Renal cortex interstitium (tissue), 11 donors: ENCODE results near the gene RIC8B. TPM values are rescaled to one million over a fixed set of nuclear protein-coding genes. Genes with fewer than 3 reads are reported as not detected.

Experiments
- DNase-seq, 11 donors: peaks; one replicate each; pipeline ENCODE4 v3.0.0-alpha.2; 2013; ENCODE audit warnings: low read depth in 9 of 11, low spot score in 4 of 11; ENCODE audit errors: extremely low read depth in 1 of 11
- polyA plus RNA-seq, 3 donors: library from polyadenylated mRNA; unstranded; fragments of 120-200 nt; gene quantifications; one replicate each; pipeline ENCODE4 v1.2.1, GENCODE V29; 2013; ENCODE audit not compliant: insufficient read length in 3 of 3

The RIC8B gene
- polyA plus RNA-seq, 3 donors = 24.5 to 27.6 (median 27.5) TPM

DNA sequence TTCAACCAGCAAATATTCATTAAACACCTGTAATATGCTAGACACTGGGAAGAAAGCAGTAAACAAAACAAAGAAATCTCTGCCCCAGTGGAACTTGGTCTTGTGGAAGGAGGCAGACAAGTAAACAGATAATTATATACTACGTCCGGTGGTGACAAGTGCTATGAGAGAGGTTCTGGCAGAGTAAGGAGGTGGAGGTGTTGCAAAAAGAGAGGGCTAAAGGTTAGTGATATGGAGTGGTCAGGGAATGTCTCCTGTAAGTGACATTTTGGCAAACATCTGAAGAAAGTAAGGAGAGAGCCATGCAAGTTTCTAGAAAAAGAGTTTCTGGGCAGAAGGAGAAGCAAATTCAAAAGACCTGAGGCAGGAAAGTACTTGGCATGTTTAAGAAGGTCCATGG, 73.4 kb downstream of the RIC8B start:
- no peak for DNase-seq

GRCh38 chr12:106851306-106851705, 76.8 kb downstream of the RIC8B start:
- DNase-seq = no peak

- DNase-seq = no peak
Measured at GRCh38 chr12:106854723-106855122, 80.2 kb downstream of the RIC8B start.

GRCh38 chr12:106855221-106855758, 80.8 kb downstream of the RIC8B start:
- no peak for DNase-seq

GRCh38 chr12:106861984-106862916, 87.8 kb downstream of the RIC8B start:
- DNase-seq = no peak

DNA sequence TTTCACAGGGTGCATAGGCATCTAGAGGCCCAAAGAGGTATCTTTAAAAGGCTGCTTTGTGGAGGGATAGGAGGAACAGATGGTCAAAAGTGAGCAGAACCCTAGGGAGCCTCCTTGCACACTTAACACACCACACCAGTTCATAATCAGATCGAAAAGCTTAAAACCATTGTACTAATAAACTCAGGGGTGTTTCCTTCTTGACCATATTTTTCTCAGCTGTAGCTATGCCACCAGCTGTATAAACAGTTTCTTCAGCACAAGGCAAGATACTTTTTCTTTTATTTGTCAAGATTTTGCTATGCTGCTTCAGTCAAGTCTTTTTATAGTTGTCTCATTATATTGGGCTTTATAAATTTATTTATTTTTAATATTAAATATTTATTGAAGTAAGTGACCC, 88.7 kb downstream of the RIC8B start:
- DNase-seq = no peak

DNA sequence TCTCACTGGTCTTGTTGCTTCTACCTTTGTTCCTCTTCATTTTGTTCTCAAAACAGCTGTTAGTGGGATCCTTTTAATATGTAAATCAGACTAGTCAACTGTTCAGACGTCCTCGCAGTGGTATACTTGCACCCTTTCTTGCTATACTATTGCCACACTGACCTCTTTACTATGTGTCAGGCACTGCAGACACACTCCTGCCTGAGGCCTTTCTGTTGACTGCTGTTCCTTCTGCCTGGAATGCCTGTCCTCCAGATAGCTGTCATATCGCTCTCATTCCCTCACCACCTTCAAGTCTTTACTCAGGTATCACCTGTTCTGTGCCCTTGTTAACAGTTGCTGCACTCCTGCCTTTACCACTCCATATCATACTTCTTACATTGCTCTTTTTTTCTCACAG, 91.2 kb downstream of the RIC8B start:
- DNase-seq = no peak

DNA sequence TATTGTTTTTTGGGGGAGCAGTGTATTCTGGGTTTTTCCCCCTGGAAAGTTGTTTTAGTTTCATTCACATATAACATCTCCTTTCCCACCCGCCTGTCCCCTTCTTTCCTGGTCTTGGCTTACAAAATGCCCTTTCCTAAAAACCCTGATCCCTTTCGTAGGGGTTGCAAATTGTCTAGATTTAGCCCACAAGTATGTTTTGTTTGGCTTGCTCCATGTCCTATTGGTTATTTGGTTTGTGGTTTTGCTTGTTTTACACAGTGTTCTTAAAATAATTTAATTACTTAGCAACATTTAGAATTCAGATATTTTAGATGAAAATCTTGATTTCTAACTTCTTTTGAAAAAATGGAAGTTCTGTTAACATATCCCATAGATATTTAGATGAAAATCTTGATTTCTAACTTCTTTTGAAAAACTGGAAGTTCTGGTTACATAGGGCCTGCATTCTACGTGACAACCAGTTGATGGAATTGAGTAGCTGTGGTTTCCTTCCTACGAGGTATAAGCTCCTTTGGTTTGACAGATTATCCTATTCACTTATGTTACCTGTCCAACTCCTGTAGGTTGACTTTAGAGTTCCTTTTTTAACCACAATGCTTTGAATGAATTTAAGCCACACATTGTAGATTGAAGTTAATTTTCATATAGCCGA, 92.1 kb downstream of the RIC8B start:
- no peak for DNase-seq

DNA sequence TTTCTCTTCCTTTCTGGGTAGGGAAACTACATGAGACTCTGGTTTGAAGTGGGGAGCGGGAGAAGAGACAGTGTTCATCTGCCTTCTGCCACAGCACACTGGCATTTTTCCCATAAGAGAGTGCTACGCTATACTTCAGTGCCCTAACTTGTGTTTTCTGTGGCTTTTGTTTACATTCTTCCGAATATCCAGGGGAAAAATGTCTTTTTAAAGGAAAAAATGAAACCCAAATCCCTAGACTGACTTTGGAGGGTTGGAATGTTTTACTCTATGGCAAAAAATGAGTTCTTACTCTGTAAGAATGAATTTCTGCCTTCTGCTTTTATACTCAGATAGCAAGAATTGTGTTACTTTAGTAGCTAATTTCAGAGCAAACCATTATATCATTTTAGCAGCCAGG, 93.2 kb downstream of the RIC8B start:
- no peak for DNase-seq

DNA sequence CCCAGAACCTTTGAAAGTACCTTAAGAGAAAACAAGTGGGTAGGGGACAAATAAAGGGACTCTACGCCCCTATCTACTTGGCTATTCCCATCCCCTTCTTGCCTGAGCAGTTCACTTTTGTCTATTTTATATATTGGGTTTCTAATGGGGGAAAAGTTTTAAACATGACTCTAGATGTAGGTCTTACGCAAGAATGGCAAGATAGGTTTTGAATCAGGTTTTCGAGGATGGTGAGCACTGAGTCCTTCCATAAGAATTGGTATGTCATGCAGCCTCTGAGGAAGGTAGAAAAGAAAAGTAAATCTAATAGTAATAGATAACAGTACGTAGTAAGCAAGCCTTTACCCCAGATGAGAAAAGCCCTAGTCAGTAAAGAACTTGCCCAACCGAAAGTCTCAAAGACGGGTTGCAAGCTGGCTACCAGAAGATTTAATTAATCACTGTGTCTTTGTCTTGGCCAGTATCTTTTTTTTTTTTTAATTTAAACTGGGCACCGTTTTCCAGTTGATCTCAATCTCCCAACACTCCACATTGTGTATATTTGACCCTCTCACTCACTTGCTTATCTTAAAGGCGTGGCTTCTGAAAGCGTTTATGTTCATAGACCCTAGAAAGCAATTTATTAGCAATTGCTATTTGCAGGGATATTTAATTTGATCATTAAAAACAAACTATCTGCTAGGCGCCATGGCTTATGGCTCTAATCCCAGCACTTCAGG, 94.7 kb downstream of the RIC8B start:
- DNase-seq = no peak

DNA sequence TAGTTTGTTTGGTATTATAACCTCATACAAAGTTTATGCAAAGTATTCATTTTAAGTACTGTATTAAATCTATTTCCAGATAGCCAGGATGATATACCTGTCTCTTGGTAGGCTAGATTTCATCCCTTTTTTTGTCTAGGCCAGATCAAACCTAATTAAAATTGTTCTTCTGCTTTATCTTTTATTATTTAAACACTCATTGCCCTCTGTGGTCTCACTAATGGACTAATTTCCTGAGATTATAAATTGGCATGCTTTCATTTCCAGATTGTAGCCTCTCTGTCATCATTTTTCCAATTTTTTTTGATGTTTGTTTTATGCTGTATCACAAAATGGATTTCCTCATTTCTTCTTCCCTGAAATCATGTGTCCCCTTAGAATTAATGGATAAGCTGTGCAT, 95.6 kb downstream of the RIC8B start:
- DNase-seq = no peak

DNA sequence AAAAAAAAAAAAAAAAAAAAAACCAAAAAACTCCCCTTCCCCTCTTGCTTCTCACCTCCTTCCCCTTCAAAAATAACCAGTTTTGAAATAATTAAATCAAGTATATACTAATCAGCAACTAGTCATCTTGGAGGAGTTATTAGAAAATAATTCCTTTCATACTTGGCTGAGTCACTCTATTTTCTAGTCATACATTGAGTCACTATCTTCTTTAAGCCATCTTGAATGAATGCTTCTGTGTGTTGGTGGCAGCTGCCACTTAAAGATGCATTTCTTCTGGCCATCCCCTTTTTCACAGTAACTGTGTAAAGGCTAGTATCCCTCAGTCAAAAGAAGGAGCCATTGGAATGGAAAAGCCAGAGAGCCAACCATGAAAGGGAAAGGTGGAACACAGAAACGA, 97.0 kb downstream of the RIC8B start:
- no peak for DNase-seq

- no peak for DNase-seq
Measured at GRCh38 chr12:106873983-106874382, 99.5 kb downstream of the RIC8B start.

GRCh38 chr12:106878804-106879203, 104.3 kb downstream of the RIC8B start:
- no peak for DNase-seq

DNA sequence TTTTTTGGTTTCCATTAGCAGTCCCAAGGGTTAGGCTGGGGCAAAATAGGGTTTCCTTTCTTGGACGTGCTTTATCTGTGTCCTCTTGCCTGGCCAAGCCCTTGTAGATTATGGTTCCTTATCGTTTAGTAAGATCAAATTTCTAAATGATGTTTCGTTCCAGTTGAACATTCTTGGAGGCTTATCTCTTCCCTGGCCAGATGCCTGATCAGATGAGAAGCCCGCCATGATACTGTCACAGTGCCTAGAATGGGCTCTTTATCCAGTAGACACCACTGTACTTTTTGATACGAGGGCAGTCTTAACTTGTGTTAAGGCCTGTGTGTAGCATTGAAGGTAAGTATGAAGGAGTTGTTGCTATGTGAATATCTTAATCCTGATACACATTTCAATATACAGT, 105.1 kb downstream of the RIC8B start:
- DNase-seq = no peak

GRCh38 chr12:106883426-106883825, 108.9 kb downstream of the RIC8B start:
- DNase-seq = no peak

DNA sequence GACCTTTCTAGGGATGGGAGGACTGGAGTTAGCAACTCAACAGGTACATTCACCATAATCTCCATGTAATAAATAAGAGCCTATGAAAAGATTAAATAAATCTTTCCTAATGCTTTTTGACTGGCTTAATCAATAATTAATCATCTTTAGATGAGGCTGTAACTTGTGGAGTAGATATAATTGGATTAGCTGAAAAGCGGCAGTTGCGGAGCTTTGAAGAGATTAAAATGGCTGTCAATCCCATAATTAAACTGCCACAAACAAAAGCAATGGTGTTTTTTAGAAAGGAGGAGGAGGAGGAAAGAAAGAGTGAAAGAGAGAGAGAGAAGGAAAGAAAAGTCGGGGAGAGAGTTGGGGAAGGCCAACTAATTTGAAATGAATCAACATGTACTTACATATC, 110.5 kb downstream of the RIC8B start:
- no peak for DNase-seq

DNA sequence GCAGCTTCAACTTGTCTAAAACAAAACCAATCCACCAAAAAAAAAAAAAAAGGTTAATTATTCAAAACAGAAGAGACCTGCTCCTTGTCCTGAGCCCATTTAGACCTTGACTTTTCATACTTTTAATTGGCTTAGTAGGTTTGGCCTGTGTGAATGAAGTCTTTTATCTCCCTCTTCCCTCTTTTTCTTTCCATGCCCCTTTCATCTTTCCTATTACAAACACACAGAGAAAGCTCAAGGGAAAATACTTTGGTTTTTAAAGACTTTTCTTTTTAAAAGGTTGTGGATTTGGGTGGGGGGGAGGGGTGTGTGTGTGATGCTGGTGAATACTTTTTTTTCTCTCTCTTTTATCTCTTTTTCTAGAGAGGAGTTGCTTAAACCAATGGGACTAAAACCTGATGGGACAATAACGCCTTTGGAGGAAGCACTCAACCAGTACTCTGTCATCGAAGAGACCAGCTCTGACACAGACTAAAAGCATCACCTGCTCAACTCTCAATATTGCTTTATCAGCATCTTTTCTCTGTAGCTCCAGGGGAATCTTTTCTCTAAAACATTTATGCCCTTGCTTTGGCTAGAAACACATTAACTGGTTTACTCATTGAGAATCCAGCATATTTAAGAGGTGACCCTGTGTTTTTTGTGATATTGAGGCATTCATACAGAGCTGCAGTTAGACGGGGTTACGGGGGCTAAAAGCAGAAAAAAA, 111.2 kb downstream of the RIC8B start:
- DNase-seq = no peak

- DNase-seq = no peak
Measured at GRCh38 chr12:106886932-106887331, 112.5 kb downstream of the RIC8B start.
